Uterus (tissue), 2 donors: ENCODE measurements around the gene MIEN1.

Experiments used
- CTCF ChIP-seq, 4 experiments: fragments of 200-600 bp in 2 of 4; fragments of 450-650 bp in 2 of 4; sonication (generic) in 2 of 4; IDR thresholded peaks; one replicate each; pipeline ENCODE4 v1.5.1; 2016 to 2019; ENCODE audit warnings: antibody characterized with exemption in 4 of 4, mild to moderate bottlenecking in 2 of 4, moderate library complexity in 1 of 4
- POLR2A ChIP-seq, 2 donors: fragments of 450-650 bp; IDR thresholded peaks; one replicate each; pipeline ENCODE4 v1.6.1; 2016; ENCODE audit warnings: antibody characterized with exemption in 2 of 2, mild to moderate bottlenecking in 1 of 2, moderate library complexity in 1 of 2

- TF ChIP-seq CTCF (IDR thresholded peaks at IDR 0.05) (no peak), POLR2A (IDR thresholded peaks at IDR 0.05) (no peak)
Measured at GRCh38 chr17:39732586-39732985, 2.3 kb upstream of the MIEN1 start.
